ENCODE measurements around the gene RGL1.

The RGL1 gene

DNA sequence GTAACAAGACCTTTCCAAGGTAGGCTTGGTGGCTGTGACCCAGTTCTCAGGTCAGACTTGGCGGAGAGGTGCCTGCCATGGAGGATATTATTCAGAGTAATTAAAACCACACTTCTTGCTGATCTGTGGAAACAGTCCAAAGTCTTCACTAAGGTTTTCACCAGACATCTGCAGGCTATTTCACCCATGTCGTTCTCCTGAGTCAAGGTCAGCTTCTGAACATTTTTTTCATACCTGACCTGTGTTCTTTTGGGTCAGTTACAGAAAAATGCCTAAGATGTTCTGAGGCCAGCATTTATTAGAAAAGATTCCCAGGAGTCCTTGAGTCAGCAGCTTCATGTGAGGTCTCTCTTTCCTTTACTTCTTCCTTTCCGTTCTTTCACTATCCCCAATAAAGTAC, 54.9 kb downstream of the RGL1 start:
- Histone ChIP-seq H3K27me3 (no peaks in the 10 kb centered on the region), H3K4me3 (no peak overlapping the region), H3K27ac (no peak overlapping the region), H3K36me3 (no peaks in the 10 kb centered on the region), H3K4me1 (no peaks in the 10 kb centered on the region), H3K9me3 (no peaks in the 10 kb centered on the region)
- DNase-seq = no peak
- intact Hi-C loops (cut with DNase I; ENCODE audit: low total_unique reads) = no loop called here
- no peak for TF ChIP-seq CTCF (IDR thresholded peaks at IDR 0.05)

GRCh38 chr1:183862967-183863366, 58.0 kb downstream of the RGL1 start:
- H3K36me3 ChIP-seq = peaks cover 0 to 5% (median 0%) of the 10 kb centered on the region in 3 donors
- no peaks in the 10 kb centered on the region for H3K4me1 ChIP-seq
- no peak for TF ChIP-seq CTCF (IDR thresholded peaks at IDR 0.05)
- intact Hi-C loops (cut with DNase I; ENCODE audit: low total_unique reads) = no loop called here
- no peaks in the 10 kb centered on the region for H3K27me3 ChIP-seq
- H3K27ac ChIP-seq = no peak overlapping the region
- no peak overlapping the region for H3K4me3 ChIP-seq
- no peaks in the 10 kb centered on the region for H3K9me3 ChIP-seq
- no peak for DNase-seq

DNA sequence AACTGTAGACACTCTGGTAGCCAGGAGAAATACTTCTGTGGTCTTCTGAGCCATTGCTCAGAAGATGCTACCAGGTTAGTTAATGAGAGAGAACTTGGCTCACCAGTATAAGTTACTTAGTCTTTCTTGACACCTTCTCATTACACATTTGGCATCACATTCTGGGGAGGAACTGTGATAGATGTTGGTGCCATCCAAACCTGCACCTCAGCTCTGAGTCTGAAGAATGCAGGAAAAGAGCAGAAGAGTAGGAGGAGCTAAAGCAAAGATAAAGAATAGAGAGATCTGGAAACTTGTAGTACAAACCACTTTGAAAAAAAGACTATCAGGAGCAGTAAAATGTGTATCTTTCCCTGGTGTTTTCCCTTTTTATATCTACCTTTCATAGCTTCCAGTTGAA, 58.9 kb downstream of the RGL1 start:
- no peak overlapping the region for H3K27ac ChIP-seq

GRCh38 chr1:183864611-183865010, 59.7 kb downstream of the RGL1 start:
- TF ChIP-seq CTCF (IDR thresholded peaks at IDR 0.05) = no peak
- Histone ChIP-seq H3K4me1 (no peaks in the 10 kb centered on the region), H3K27me3 (no peaks in the 10 kb centered on the region), H3K36me3 (peaks cover 0 to 5% (median 0%) of the 10 kb centered on the region in 3 donors), H3K9me3 (no peaks in the 10 kb centered on the region), H3K27ac (no peak overlapping the region), H3K4me3 (no peak overlapping the region)
- intact Hi-C loops (cut with DNase I; ENCODE audit: low total_unique reads) = no loop called here
- DNase-seq = no peak

More for the DNA sequence above, 58.9 kb downstream of the RGL1 start:
- no peak for DNase-seq
- H3K36me3 ChIP-seq = peaks cover 0 to 5% (median 0%) of the 10 kb centered on the region in 3 donors
- no peak for TF ChIP-seq CTCF (IDR thresholded peaks at IDR 0.05)
- no peaks in the 10 kb centered on the region for H3K9me3 ChIP-seq
- no peaks in the 10 kb centered on the region for H3K4me1 ChIP-seq
- intact Hi-C loops (cut with DNase I; ENCODE audit: low total_unique reads) = no loop called here
- H3K27me3 ChIP-seq = no peaks in the 10 kb centered on the region
- no peak overlapping the region for H3K4me3 ChIP-seq

DNA sequence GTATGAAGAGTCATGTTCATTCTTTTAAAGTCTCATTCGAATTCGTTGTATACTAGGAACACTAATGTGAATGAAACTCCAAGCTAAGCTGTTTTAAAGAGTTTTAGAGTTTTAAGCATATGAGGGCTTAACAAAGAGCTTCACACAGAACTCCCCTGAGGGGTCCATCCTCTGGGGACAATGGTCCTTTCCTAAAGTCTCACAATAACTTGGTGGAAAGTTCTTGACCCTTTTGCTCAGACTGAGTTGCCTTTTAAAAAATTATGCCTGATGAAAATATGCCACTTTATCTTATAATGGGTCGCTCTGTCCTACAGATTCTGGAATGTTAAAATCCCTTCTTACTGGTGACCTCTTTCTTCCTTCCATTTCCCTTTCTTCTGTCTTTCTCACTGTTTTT, 64.3 kb downstream of the RGL1 start:
- no peaks in the 10 kb centered on the region for H3K9me3 ChIP-seq
- H3K4me3 ChIP-seq = no peak overlapping the region
- no peak for DNase-seq
- H3K27ac ChIP-seq = no peak overlapping the region
- H3K27me3 ChIP-seq = no peaks in the 10 kb centered on the region
- TF ChIP-seq CTCF (IDR thresholded peaks at IDR 0.05) = no peak
- H3K4me1 ChIP-seq = no peaks in the 10 kb centered on the region
- peaks cover 0 to 5% (median 0%) of the 10 kb centered on the region in 3 donors for H3K36me3 ChIP-seq
- intact Hi-C loops (cut with DNase I; ENCODE audit: low total_unique reads) = no loop called here

- Histone ChIP-seq H3K4me1 (no peaks in the 10 kb centered on the region), H3K9me3 (no peaks in the 10 kb centered on the region), H3K27ac (no peak overlapping the region)
These were observed 64.7 kb downstream of the RGL1 start for GRCh38 chr1:183869664-183870063.

More at GRCh38 chr1:183869664-183870063, 64.7 kb downstream of the RGL1 start:
- intact Hi-C loops (cut with DNase I; ENCODE audit: low total_unique reads) = no loop called here
- H3K4me3 ChIP-seq = no peak overlapping the region
- no peak for TF ChIP-seq CTCF (IDR thresholded peaks at IDR 0.05)
- H3K27me3 ChIP-seq = no peaks in the 10 kb centered on the region
- DNase-seq = no peak
- peaks cover 0 to 5% (median 0%) of the 10 kb centered on the region in 3 donors for H3K36me3 ChIP-seq

Data from tibial artery (tissue), 4 donors.